ENCODE measurements around the gene DMWD.

GRCh38 chr19:45824531-45825262, 32.1 kb upstream of the DMWD start:
- TF ChIP-seq ZNF101 (CRISPR knock-in tag; IDR thresholded peaks at IDR 0.05; ENCODE audit: borderline replicate concordance, low read depth) (no peak), CTCF (CRISPR knock-in tag; IDR thresholded peaks at IDR 0.05) (no peak)
